H1 (cell line): ENCODE results near the gene CAMK2B.

Experiments used
- POLR2A ChIP-seq, 2 experiments: IDR thresholded peaks; 1 replicate in 1 of 2; 2 replicates in 1 of 2; pipeline ENCODE4 v1.6.1; 2011; ENCODE audit warnings: low read depth in 2 of 2, low read length in 2 of 2, mild to moderate bottlenecking in 2 of 2; ENCODE audit errors: control extremely low read depth in 1 of 2
- POLR2AphosphoS5 ChIP-seq: IDR thresholded peaks from 2 replicates; pipeline ENCODE4 v1.6.1; 2011; ENCODE audit warnings: low read depth, low read length
- RXRA ChIP-seq: IDR thresholded peaks from 2 replicates; pipeline ENCODE4 v1.6.1; 2011; ENCODE audit warnings: low read depth, mild to moderate bottlenecking, low read length, moderate library complexity; ENCODE audit not compliant: insufficient read depth
- SIN3A ChIP-seq, 2 experiments: IDR thresholded peaks in 1 of 2; conservative IDR thresholded peaks in 1 of 2; 2 replicates each; pipeline ENCODE4 v1.6.1; 2011 to 2012; ENCODE audit warnings: low read length in 2 of 2, improper control_type of control experiment in 1 of 2, low read depth in 1 of 2, mild to moderate bottlenecking in 1 of 2
- TAF1 ChIP-seq: IDR thresholded peaks from 2 replicates; pipeline ENCODE4 v1.6.1; 2011; ENCODE audit warnings: mild to moderate bottlenecking, low read depth, low read length

GRCh38 chr7:44331682-44332081, 6.3 kb upstream of the CAMK2B start:
- TF ChIP-seq SIN3A (conservative IDR thresholded peaks at IDR 0.05 in 1 of 2, IDR thresholded peaks at IDR 0.05 in 1 of 2; ENCODE audit: low read depth in 1 of 2, low read length in 2 of 2), result no peak
- TF ChIP-seq POLR2A (IDR thresholded peaks at IDR 0.05; ENCODE audit: control extremely low read depth in 1 of 2, low read depth in 2 of 2, low read length in 2 of 2), result no peak
- no peak for TF ChIP-seq POLR2AphosphoS5
- no peak for TF ChIP-seq RXRA
- TF ChIP-seq TAF1, result no peak
